HL-60/S4 treated with retinoic acid at 250 ng/mL for 4 days and 3 days (cell line): Measurements from ENCODE around the gene PTGDS.

ENCODE experiments used
- in situ Hi-C: fragments of 300-500 bp; cut with MboI; formaldehyde crosslinking; loops from 2 replicates; pipeline ENCODE4 v1.7.0; 2022; ENCODE audit warnings: low sequenced_read_pairs

PTGDS gene

GRCh38 chr9:136945333-136946227 lies 31.7 kb upstream of the PTGDS start:
- in situ Hi-C loops, result no loop called here

DNA sequence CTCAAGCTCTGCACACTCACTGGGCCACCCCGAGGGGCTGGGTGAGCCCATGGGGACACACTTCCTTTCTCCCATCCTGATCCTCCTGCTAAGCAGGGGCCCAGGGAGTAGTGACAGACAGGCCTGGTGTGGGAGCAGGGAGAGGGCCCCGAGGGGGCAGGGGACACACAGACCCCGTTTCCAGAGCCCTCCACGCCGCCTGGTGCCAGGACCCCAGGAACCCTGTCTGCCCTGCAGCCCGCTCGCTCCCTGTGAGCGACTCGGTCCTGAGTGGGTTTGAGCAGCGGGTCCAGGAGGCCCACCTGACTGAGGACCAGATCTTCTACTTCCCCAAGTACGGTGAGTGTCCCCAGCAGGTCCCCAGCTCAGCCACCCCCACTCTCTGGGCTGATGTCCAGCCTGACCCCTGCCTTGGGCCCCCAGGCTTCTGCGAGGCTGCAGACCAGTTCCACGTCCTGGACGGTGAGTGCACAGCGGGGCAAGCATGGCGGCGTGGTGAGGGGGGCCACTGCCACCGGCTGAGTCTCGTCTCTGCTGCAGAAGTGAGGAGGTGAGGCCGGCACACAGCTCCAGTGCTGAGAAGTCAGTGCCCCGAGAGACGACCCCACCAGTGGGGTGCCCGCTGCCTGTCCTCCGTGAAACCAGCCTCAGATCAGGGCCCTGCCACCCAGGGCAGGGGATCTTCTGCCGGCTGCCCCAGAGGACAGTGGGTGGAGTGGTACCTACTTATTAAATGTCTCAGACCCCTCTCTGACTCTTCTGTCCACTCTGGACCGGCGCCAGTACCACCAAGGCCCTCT lies 30.9 kb upstream of the PTGDS start:
- in situ Hi-C loops, result no loop called here

GRCh38 chr9:136947028-136947891 lies 30.0 kb upstream of the PTGDS start:
- in situ Hi-C loops, result no loop called here

- in situ Hi-C loops, result no loop called here
Observed at GRCh38 chr9:136947955-136948510, 29.3 kb upstream of the PTGDS start.

DNA sequence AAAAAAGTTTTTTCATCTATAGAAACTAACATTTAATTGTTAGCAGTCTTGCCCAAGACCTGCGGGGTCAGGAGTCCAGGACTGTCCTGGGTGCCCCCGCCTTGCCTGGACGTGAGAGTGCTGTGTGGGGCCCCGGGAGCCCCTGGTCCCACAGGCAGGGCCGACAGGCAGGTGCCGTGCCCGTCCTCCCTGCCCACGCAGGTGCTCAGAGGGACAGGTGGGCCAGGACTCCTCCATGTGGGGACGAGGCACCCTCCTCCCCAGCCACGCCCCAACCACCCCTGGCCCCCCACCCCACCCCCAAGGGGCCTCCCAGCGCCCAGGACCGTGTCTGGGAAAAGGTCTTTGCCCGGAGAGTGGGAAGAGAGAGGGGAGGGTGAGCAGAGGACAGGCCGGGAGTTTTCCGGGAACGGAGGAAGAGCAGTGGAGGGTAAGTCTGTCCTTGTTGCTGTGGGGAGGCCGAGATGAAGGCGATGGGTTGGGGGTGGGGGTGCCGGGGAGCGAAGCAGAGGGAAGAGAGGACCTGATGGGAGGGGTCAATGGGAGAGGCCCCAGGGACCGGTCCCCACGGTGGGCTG lies 28.0 kb upstream of the PTGDS start:
- in situ Hi-C loops, result no loop called here

GRCh38 chr9:136949817-136950655 lies 27.3 kb upstream of the PTGDS start:
- in situ Hi-C loops, result no loop called here

DNA sequence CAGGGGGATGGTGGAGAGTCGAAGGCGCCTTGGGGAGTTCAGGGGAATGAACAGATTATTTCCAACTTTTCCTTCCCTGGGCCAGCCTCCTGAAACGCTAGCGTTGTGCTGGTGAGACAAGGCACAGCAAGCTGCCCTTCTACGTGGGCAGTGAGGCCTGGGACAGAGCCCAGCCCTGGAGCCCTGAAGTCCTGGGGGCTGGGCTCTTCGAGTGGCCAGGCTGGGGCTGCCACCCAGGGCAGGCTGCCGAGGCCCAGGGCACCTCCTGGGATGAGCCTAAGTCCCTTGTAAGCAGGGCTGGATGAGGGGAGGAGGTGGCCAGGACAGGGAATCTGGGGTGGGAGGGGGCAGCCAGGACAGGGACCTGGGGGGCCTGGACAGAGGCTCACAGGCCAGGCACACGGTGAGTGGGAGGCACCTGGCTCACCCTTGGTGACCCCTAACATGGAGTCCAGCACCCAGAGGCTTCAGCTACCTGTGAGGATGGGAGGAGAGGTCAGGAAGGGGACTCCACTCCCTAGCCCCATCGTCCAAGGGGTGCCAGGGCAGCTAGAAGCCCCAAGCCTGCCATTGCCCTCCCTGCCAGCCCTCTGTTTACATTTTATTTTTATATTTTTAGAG lies 26.5 kb upstream of the PTGDS start:
- in situ Hi-C loops, result no loop called here

DNA sequence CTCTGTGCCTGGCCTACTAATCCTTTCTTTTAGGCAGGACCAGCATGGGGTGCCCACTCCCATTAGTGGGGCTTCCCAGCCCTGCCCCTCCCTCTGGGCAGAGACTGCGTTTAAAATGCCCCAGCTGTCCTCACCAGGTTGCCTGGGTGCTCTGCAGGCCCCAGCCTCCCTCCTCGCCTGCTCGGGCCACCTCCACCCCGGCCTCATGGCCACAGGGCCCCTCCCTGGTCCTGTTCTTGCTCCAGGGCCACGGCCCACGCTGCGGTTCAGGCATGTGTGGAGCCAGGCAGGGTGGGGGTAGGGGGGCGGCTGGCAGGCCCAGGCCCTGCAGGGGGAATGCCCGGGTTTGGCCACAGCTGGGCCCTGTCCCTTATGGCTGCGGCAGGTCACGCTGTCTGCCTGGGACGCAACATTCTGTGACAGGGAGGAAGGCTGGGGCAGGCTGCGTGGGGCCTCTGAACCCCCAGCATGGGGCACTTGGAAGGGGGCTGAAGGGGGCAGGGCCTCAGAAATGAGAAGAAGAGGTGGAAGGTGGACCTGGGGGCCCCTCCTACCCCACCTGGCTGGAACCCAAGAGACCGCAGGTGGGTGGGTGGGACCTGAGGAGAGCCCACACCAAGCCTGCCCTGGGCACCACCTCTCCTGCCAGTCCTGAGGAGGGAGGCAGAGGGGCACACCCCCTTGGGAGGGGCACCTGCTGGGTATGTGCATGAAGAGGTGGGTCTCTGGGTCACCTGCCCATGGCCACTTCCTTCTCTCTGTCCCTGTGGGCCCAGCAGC lies 25.6 kb upstream of the PTGDS start, which contains the start of gene LCN12:
LCN12 (plus strand) TSS at position 733 of the 780 bp plus-strand sequence. CDS start 55 bp downstream, outside the sequence.
- in situ Hi-C loops, result no loop called here

- in situ Hi-C loops, result no loop called here
Observed at GRCh38 chr9:136952321-136952850, 24.9 kb upstream of the PTGDS start.

GRCh38 chr9:136952876-136953770 lies 24.2 kb upstream of the PTGDS start:
- in situ Hi-C loops, result no loop called here

- in situ Hi-C loops, result no loop called here
Observed at GRCh38 chr9:136953771-136954269, 23.5 kb upstream of the PTGDS start.

DNA sequence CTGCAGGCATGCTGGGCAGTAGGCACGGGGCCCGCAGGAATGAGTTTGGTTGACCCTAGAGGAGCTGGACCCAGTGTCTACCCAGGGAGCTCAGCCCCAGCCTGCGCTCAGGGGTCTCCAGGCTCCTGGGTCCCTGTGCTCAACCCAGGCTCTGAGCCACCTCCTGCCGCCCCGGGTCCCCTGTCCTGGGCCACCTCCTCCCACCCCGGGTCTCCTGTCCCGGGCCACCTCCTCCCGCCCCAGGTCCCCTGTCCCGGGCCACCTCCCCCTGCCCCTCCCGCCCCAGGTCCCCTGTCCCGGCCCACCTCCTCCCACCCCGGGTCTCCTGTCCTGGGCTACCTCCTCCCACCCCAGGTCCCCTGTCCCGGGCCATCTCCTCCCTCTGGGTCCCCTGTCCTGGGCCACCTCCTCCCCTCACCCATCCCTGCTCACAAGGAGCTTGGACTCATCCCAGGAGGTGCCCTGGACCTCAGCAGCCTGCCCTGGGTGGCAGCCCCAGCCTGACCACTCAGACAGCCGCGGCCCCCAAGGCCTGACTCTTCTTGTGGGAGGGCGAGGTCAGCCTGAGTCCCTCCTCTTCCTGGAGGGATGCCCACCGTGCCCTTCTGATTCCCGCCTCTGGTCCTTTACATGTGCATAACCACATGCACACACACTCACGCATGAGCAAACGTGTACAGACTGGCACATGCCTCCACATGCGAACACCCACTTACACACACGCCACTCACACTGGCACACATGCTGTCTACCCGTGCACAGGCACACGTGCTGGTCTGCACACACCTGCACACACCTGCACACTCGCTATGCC lies 22.8 kb upstream of the PTGDS start:
- in situ Hi-C loops, result no loop called here

- in situ Hi-C loops, result no loop called here
Observed at GRCh38 chr9:136955202-136955942, 21.9 kb upstream of the PTGDS start.

DNA sequence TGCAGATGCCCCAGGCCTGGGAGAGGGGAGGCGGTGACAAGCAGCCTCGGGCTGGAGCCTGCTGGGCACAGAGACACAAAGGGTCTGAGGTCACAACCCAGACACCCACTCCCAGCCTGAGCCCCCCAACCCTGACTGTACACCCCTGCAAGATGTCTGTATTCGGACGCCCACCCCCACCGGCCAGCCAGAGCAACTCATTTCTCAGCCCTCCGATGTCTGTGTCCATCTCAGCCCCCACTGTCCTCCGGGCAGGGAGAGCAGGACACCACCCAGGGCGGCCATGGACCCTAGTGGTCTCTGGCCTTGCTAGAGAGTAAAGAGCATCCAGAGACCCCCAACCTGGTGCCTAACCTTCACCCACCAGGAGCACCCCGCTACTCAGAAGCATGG lies 21.4 kb upstream of the PTGDS start:
- in situ Hi-C loops, result no loop called here

DNA sequence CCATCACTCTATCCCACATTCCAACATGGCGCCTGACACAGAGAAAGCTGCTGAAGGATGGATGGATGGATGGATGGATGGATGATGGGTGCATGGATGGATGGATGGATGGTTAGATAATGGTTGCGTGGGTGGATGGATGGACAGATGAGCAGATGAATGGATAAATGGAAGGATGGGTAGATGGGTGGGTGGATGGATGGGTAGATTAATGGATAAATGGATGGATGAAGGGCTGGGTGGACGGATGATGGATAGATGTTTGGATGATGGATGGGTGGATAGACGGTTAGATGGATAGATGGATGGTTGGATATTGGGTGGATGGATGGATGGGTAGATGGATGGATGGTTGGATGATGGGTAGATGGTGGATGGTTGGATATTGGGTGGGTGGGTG lies 20.7 kb upstream of the PTGDS start:
- in situ Hi-C loops, result no loop called here
